Endothelial cell of umbilical vein (primary cell): ENCODE data around the gene OR1M1. TPM values are rescaled to one million over a fixed set of nuclear protein-coding genes. Genes with fewer than 3 reads are reported as not detected.

Experiments used
- BruUV-seq: library from RNA; stranded (reverse); fragments of 400-500 nt; replicated peaks from 2 replicates; lab custom pipeline; 2021; lab: Mats Ljungman, UMichigan
- CTCF ChIA-PET: fragments of 300-600, 350-600 bp; sonication (Branson Sonifier 250); formaldehyde crosslinking; loops from one replicate; lab custom pipeline; 2021; ENCODE audit warnings: antibody characterized with exemption, inconsistent platforms; lab: Charles Lee
- POLR2A ChIA-PET: fragments of 300-600, 350-600 bp; sonication (Branson Sonifier 250); formaldehyde crosslinking; loops from one replicate; lab custom pipeline; 2021; ENCODE audit warnings: antibody characterized with exemption, inconsistent platforms; lab: Charles Lee
- DNase-seq: peaks from one replicate; pipeline ENCODE4 v3.0.0-alpha.2; 2011; ENCODE audit warnings: low read depth, low spot score
- FAIRE-seq: peaks from 2 replicates; lab custom pipeline; 2011; peaks lifted over from hg19 to GRCh38; lab: Jason Lieb, UNC
- H2AFZ ChIP-seq: 2 replicates; pipeline ENCODE4 v1.6.0; 2012; ENCODE audit warnings: low read depth, low read length, control low read depth, inconsistent platforms
- H3K27ac ChIP-seq: 2 replicates; pipeline ENCODE4 v1.5.1; 2011; ENCODE audit warnings: low read depth, mild to moderate bottlenecking, control low read depth, low read length, moderate library complexity; ENCODE audit not compliant: insufficient read depth
- H3K27me3 ChIP-seq, 2 experiments: 2 replicates each; pipeline versions ENCODE4 v1.6.0 to v1.6.1; 2011; ENCODE audit warnings: low read length in 2 of 2, mixed read lengths in 1 of 2; ENCODE audit not compliant: control insufficient read depth in 2 of 2, insufficient read depth in 2 of 2
- H3K36me3 ChIP-seq, 2 experiments: 2 replicates in 1 of 2; 3 replicates in 1 of 2; pipeline ENCODE4 v1.5.1; 2011; ENCODE audit warnings: low read length in 2 of 2, mild to moderate bottlenecking in 1 of 2, moderate library complexity in 1 of 2; ENCODE audit not compliant: control insufficient read depth in 2 of 2, insufficient read depth in 2 of 2; ENCODE audit errors: extremely low read depth in 1 of 2
- H3K4me1 ChIP-seq: 3 replicates; pipeline ENCODE4 v1.5.1; 2011; ENCODE audit warnings: mild to moderate bottlenecking, low read length; ENCODE audit not compliant: control insufficient read depth, insufficient read depth; ENCODE audit errors: extremely low read depth
- H3K4me2 ChIP-seq: 2 replicates; pipeline ENCODE4 v1.6.1; 2011; ENCODE audit warnings: low read length, control low read depth, mixed read lengths; ENCODE audit not compliant: insufficient read depth
- H3K4me3 ChIP-seq, 3 experiments: fragments of 200-600 bp in 1 of 3; sonication (generic), shearing (Covaris generic) in 1 of 3; replicated peaks in 1 of 3; 2 replicates each; pipeline ENCODE4 v1.5.1; 2011 to 2016; ENCODE audit warnings: control low read depth in 3 of 3, low read length in 3 of 3, mild to moderate bottlenecking in 2 of 3, inconsistent platforms in 1 of 3, low read depth in 1 of 3, moderate library complexity in 1 of 3; ENCODE audit not compliant: insufficient read depth in 1 of 3
- H3K79me2 ChIP-seq: 2 replicates; pipeline ENCODE4 v1.6.0; 2012; ENCODE audit warnings: low read length, inconsistent platforms; ENCODE audit not compliant: control insufficient read depth, insufficient read depth
- H3K9ac ChIP-seq: replicated peaks from 2 replicates; pipeline ENCODE3; 2011; ENCODE audit warnings: low read length, control low read depth; ENCODE audit not compliant: insufficient read depth; ENCODE audit errors: extremely low read depth
- H3K9me1 ChIP-seq: replicated peaks from 3 replicates; pipeline ENCODE4 v1.6.0; 2011; ENCODE audit warnings: mild to moderate bottlenecking, low read length; ENCODE audit not compliant: control insufficient read depth, insufficient read depth; ENCODE audit errors: extremely low read depth
- H3K9me3 ChIP-seq: replicated peaks from 2 replicates; pipeline ENCODE4 v1.5.1; 2012; ENCODE audit warnings: low read length, inconsistent platforms; ENCODE audit not compliant: control insufficient read depth, insufficient read depth
- H4K20me1 ChIP-seq: replicated peaks from 2 replicates; pipeline ENCODE3; 2011; ENCODE audit warnings: mild to moderate bottlenecking, low read length; ENCODE audit not compliant: control insufficient read depth, insufficient read depth; ENCODE audit errors: extremely low read depth
- CTCF ChIP-seq, 2 donors: IDR thresholded peaks; 1 replicate in 1 of 2; 2 replicates in 1 of 2; pipeline ENCODE4 v1.5.1; 2011; ENCODE audit warnings: low read length in 2 of 2, mild to moderate bottlenecking in 2 of 2, moderate library complexity in 2 of 2, control low read depth in 1 of 2, inconsistent platforms in 1 of 2, low read depth in 1 of 2; ENCODE audit not compliant: insufficient read depth in 1 of 2; ENCODE audit errors: extremely low read depth in 1 of 2
- EZH2 ChIP-seq: IDR thresholded peaks from 2 replicates; pipeline ENCODE4 v1.6.1; 2012; ENCODE audit warnings: borderline replicate concordance, low read depth, mild to moderate bottlenecking, moderate library complexity, low read length, inconsistent platforms; ENCODE audit not compliant: severe bottlenecking
- FOS ChIP-seq: IDR thresholded peaks from 2 replicates; pipeline ENCODE4 v1.6.1; 2011; ENCODE audit warnings: mild to moderate bottlenecking, low read length, moderate library complexity, borderline replicate concordance; ENCODE audit not compliant: insufficient read depth
- GATA2 ChIP-seq: IDR thresholded peaks from 2 replicates; pipeline ENCODE4 v1.7.0; 2011; ENCODE audit warnings: low read depth, mild to moderate bottlenecking, moderate library complexity, mixed read lengths, low read length; ENCODE audit not compliant: insufficient read length, insufficient read depth
- JUN ChIP-seq: IDR thresholded peaks from 2 replicates; pipeline ENCODE4 v1.6.1; 2011; ENCODE audit warnings: borderline replicate concordance, low read depth; ENCODE audit not compliant: insufficient read length, insufficient read depth
- MAX ChIP-seq: IDR thresholded peaks from 2 replicates; pipeline ENCODE4 v1.6.1; 2011; ENCODE audit not compliant: insufficient read depth, insufficient read length
- MYC ChIP-seq: IDR thresholded peaks from one replicate; pipeline ENCODE4 v1.6.1; 2011; ENCODE audit warnings: mild to moderate bottlenecking, low read depth, low read length
- POLR2A ChIP-seq: IDR thresholded peaks from 2 replicates; pipeline ENCODE4 v1.6.1; 2012; ENCODE audit warnings: low read depth, mild to moderate bottlenecking, control low read depth, low read length
- POLR2AphosphoS5 ChIP-seq: IDR thresholded peaks from 2 replicates; pipeline ENCODE4 v1.6.1; 2012; ENCODE audit warnings: low read depth, mild to moderate bottlenecking, control low read depth, low read length, moderate library complexity; ENCODE audit not compliant: insufficient read depth
- dilution Hi-C: fragments of 300-500 bp; cut with MboI; formaldehyde crosslinking; loops from one replicate; pipeline ENCODE4 v1.15.0; 2019; ENCODE audit warnings: low sequenced_read_pairs; ENCODE audit not compliant: extremely low pct_ligation_motif_present
- intact Hi-C: fragments of 100-400 bp; cut with micrococcal nuclease; formaldehyde crosslinking; loops from one replicate; pipeline ENCODE4 v1.10.0; 2022
- polyA plus RNA-seq, 4 experiments: library from polyadenylated mRNA; depleted of rRNA in 3 of 4; stranded (reverse) in 3 of 4; unstranded in 1 of 4; fragments of >200 nt; gene quantifications; 2 replicates each; pipeline versions ENCODE4 v1.2.1 to v1.2.3, GENCODE V29; 2011 to 2012; ENCODE audit warnings: missing spikeins in 1 of 4
- total RNA-seq: library from RNA; stranded (reverse); gene quantifications from 2 replicates; pipeline ENCODE4 v1.2.3, GENCODE V29; 2021

Gene OR1M1
- total and polyA plus RNA-seq, 2 donors (not counting 3 experiments of a cell fraction or from before 2014, with no cell fraction given) = not detected

DNA sequence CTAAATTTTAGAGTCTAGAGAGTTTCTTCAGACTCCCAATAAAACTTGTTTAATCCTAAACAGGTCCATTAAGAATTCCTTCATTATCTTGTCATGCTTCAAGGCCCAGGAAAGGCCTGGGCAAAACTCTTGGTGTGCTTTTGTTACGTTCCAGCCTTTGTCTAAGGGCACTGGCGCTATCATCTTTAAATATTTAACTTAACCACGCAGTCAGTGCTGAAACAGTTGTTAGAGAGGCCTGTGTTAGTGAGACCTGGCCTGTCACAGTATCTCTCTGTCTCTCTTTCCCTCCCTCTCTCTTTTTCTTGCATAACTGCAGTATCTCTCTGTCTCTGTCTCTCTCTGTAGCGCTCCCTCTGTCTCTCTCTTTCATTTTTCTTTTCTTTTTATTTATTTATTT lies 8.2 kb upstream of the OR1M1 start:
- H3K4me3 ChIP-seq = no peak overlapping the region
- no peaks in the 10 kb centered on the region for H3K27me3 ChIP-seq
- DNase-seq (no peak), FAIRE-seq (no peak)
- H3K9me3 ChIP-seq = no peaks in the 10 kb centered on the region
- H2AFZ ChIP-seq = no peak overlapping the region
- H3K9me1 ChIP-seq = no peaks in the 10 kb centered on the region
- no peaks in the 10 kb centered on the region for H4K20me1 ChIP-seq
- H3K4me2 ChIP-seq = no peak overlapping the region
- no peaks in the 10 kb centered on the region for H3K79me2 ChIP-seq
- H3K9ac ChIP-seq = no peak overlapping the region
- CTCF ChIA-PET = interaction anchor here (1.0 kb wide), 1 partner anchor 425 kb away, joined by 4 read pairs; no protein-coding TSS in a partner anchor
- POLR2A ChIA-PET = no interaction called here
- BruUV-seq = no TSS peak
- dilution Hi-C loops (no loop called here), intact Hi-C loops (no loop called here)
- TF ChIP-seq GATA2 (no peak), POLR2AphosphoS5 (no peak), POLR2A (no peak), MAX (no peak), EZH2 (no peak), JUN (no peak), MYC (no peak), FOS (no peak), CTCF (IDR thresholded peaks at IDR 0.05; ENCODE audit: extremely low read depth in 1 of 2, insufficient read depth in 1 of 2, low read depth in 1 of 2, low read length in 2 of 2) (no peak)
- no peak overlapping the region for H3K27ac ChIP-seq
- no peaks in the 10 kb centered on the region for H3K36me3 ChIP-seq
- H3K4me1 ChIP-seq = peaks cover 5% of the 10 kb centered on the region
